ENCODE data around the gene CNN3. TPM values are rescaled to one million over a fixed set of nuclear protein-coding genes. Genes with fewer than 3 reads are reported as not detected.

The CNN3 gene
- total and polyA plus RNA-seq, 2 donors (not counting 3 experiments of a cell fraction or from before 2014, with no cell fraction given) = 174 to 392 TPM

DNA sequence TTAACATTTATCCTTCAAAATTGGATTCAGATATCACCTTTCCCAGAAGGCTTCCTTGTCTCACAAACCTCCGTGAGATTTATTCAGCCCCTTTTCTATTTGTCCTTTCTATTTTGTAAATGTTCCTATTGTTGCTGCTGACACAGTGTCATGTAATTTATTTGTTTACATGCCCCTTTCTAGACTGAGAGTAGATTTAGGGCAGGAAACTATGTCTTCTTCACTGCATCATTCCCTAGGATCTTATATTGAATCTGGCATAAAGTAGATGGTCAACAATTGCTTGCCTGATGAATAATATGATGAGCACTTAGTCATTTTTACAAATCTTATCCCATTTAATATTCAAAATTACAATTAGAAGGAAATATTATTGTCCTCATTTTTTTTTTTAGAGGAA is 8.1 kb upstream of the CNN3 start:
- Histone ChIP-seq H3K9me3 (replicated peaks; ENCODE audit: control insufficient read depth, insufficient read depth, low read length) (no peaks in the 10 kb centered on the region), H3K27me3 (ENCODE audit: control insufficient read depth in 2 of 2, insufficient read depth in 2 of 2, low read length in 2 of 2) (no peaks in the 10 kb centered on the region), H3K4me2 (ENCODE audit: insufficient read depth, low read length) (peak overlapping the region; percentile 89), H3K27ac (ENCODE audit: insufficient read depth, low read depth, low read length) (no peak overlapping the region), H2AFZ (ENCODE audit: low read depth, low read length) (no peak overlapping the region), H3K79me2 (ENCODE audit: control insufficient read depth, insufficient read depth, low read length) (no peaks in the 10 kb centered on the region), H3K4me1 (ENCODE audit: control insufficient read depth, extremely low read depth, insufficient read depth, low read length) (peaks cover 35% of the 10 kb centered on the region), H4K20me1 (replicated peaks; ENCODE audit: control insufficient read depth, extremely low read depth, insufficient read depth, low read length) (no peaks in the 10 kb centered on the region), H3K36me3 (ENCODE audit: control insufficient read depth in 2 of 2, extremely low read depth in 1 of 2, insufficient read depth in 2 of 2, low read length in 2 of 2) (no peaks in the 10 kb centered on the region), H3K9ac (replicated peaks; ENCODE audit: extremely low read depth, insufficient read depth, low read length) (no peak overlapping the region), H3K4me3 (replicated peaks in 1 of 3; ENCODE audit: insufficient read depth in 1 of 3, low read depth in 1 of 3, low read length in 3 of 3) (no peak overlapping the region), H3K9me1 (replicated peaks; ENCODE audit: control insufficient read depth, extremely low read depth, insufficient read depth, low read length) (no peaks in the 10 kb centered on the region)
- dilution Hi-C loops (cut with MboI; ENCODE audit: extremely low pct_ligation_motif_present, low sequenced_read_pairs) (no loop called here), intact Hi-C loops (cut with micrococcal nuclease) (loop anchor here (1.0 kb wide), 1 partner anchor 8 kb away; the partner anchor contains the start of gene CNN3)
- BruUV-seq (replicated peaks) = no TSS peak
- FAIRE-seq (no peak), DNase-seq (ENCODE audit: low read depth, low spot score) (no peak)
- TF ChIP-seq MYC (IDR thresholded peaks at IDR 0.05; ENCODE audit: low read depth, low read length) (no peak), JUN (IDR thresholded peaks at IDR 0.05; ENCODE audit: borderline replicate concordance, insufficient read depth, insufficient read length, low read depth) (no peak), EZH2 (IDR thresholded peaks at IDR 0.05; ENCODE audit: borderline replicate concordance, low read depth, low read length, severe bottlenecking) (no peak), POLR2AphosphoS5 (IDR thresholded peaks at IDR 0.05; ENCODE audit: insufficient read depth, low read depth, low read length) (no peak)
- ChIA-PET POLR2A (no interaction called here), CTCF (interaction anchor here (1.1 to 4.0 kb wide), 6 partner anchors 10 to 108 kb away, joined by 4 to 35 read pairs (median 7); no protein-coding TSS in a partner anchor)

- no peak overlapping the region for H3K4me2 ChIP-seq (ENCODE audit: insufficient read depth, low read length)
- intact Hi-C loops (cut with micrococcal nuclease) = no loop called here
- no peak for FAIRE-seq
- TF ChIP-seq EZH2 (IDR thresholded peaks at IDR 0.05; ENCODE audit: borderline replicate concordance, low read depth, low read length, severe bottlenecking) (no peak), JUN (IDR thresholded peaks at IDR 0.05; ENCODE audit: borderline replicate concordance, insufficient read depth, insufficient read length, low read depth) (no peak), GATA2 (IDR thresholded peaks at IDR 0.05; ENCODE audit: insufficient read depth, insufficient read length, low read depth, low read length) (no peak), POLR2AphosphoS5 (IDR thresholded peaks at IDR 0.05; ENCODE audit: insufficient read depth, low read depth, low read length) (no peak), MYC (IDR thresholded peaks at IDR 0.05; ENCODE audit: low read depth, low read length) (no peak), POLR2A (IDR thresholded peaks at IDR 0.05; ENCODE audit: low read depth, low read length) (no peak), FOS (IDR thresholded peaks at IDR 0.05; ENCODE audit: borderline replicate concordance, insufficient read depth, low read length) (no peak)
- TF ChIP-seq, protein P1, sequence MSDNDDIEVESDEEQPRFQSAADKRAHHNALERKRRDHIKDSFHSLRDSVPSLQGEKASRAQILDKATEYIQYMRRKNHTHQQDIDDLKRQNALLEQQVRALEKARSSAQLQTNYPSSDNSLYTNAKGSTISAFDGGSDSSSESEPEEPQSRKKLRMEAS (IDR thresholded peaks at IDR 0.05; ENCODE audit: insufficient read depth, insufficient read length) = no peak
- TF ChIP-seq, protein P2, sequence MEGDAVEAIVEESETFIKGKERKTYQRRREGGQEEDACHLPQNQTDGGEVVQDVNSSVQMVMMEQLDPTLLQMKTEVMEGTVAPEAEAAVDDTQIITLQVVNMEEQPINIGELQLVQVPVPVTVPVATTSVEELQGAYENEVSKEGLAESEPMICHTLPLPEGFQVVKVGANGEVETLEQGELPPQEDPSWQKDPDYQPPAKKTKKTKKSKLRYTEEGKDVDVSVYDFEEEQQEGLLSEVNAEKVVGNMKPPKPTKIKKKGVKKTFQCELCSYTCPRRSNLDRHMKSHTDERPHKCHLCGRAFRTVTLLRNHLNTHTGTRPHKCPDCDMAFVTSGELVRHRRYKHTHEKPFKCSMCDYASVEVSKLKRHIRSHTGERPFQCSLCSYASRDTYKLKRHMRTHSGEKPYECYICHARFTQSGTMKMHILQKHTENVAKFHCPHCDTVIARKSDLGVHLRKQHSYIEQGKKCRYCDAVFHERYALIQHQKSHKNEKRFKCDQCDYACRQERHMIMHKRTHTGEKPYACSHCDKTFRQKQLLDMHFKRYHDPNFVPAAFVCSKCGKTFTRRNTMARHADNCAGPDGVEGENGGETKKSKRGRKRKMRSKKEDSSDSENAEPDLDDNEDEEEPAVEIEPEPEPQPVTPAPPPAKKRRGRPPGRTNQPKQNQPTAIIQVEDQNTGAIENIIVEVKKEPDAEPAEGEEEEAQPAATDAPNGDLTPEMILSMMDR (IDR thresholded peaks at IDR 0.05; ENCODE audit: extremely low read depth in 1 of 2, insufficient read depth in 1 of 2, low read depth in 1 of 2, low read length in 2 of 2) = no peak
- H3K9me1 ChIP-seq (replicated peaks; ENCODE audit: control insufficient read depth, extremely low read depth, insufficient read depth, low read length) = no peaks in the 10 kb centered on the region
- peaks cover 36% of the 10 kb centered on the region for H3K4me1 ChIP-seq (ENCODE audit: control insufficient read depth, extremely low read depth, insufficient read depth, low read length)
- no peaks in the 10 kb centered on the region for H3K79me2 ChIP-seq (ENCODE audit: control insufficient read depth, insufficient read depth, low read length)
- H2AFZ ChIP-seq (ENCODE audit: low read depth, low read length) = no peak overlapping the region
- no peaks in the 10 kb centered on the region for H3K36me3 ChIP-seq (ENCODE audit: control insufficient read depth in 2 of 2, extremely low read depth in 1 of 2, insufficient read depth in 2 of 2, low read length in 2 of 2)
- H3K9ac ChIP-seq (replicated peaks; ENCODE audit: extremely low read depth, insufficient read depth, low read length) = no peak overlapping the region
- H3K27ac ChIP-seq (ENCODE audit: insufficient read depth, low read depth, low read length) = no peak overlapping the region
- H4K20me1 ChIP-seq (replicated peaks; ENCODE audit: control insufficient read depth, extremely low read depth, insufficient read depth, low read length) = no peaks in the 10 kb centered on the region
- no peak for DNase-seq (ENCODE audit: low read depth, low spot score)
- POLR2A ChIA-PET = no interaction called here
- H3K9me3 ChIP-seq (replicated peaks; ENCODE audit: control insufficient read depth, insufficient read depth, low read length) = no peaks in the 10 kb centered on the region
- CTCF ChIA-PET = interaction anchor here (4.0 kb wide), 1 partner anchor 107 kb away, joined by 35 read pairs; no protein-coding TSS in a partner anchor
- no TSS peak for BruUV-seq (replicated peaks)
- dilution Hi-C loops (cut with MboI; ENCODE audit: extremely low pct_ligation_motif_present, low sequenced_read_pairs) = no loop called here
- no peaks in the 10 kb centered on the region for H3K27me3 ChIP-seq (ENCODE audit: control insufficient read depth in 2 of 2, insufficient read depth in 2 of 2, low read length in 2 of 2)
- H3K4me3 ChIP-seq (replicated peaks in 1 of 3; ENCODE audit: insufficient read depth in 1 of 3, low read depth in 1 of 3, low read length in 3 of 3) = no peak overlapping the region
Observed at GRCh38 chr1:94934551-94934950, 7.6 kb upstream of the CNN3 start.

Measured in endothelial cell of umbilical vein (primary cell).